NOMO-1 treated with dmso at 0.1 percent for 144 hours (cell line): ENCODE results near the gene SMARCB1.

Experiments
- DNase-seq: peaks from one replicate; lab custom pipeline; 2025; ENCODE audit not compliant: unreplicated experiment; lab: John Stamatoyannopoulos, UW

SMARCB1 gene

DNA sequence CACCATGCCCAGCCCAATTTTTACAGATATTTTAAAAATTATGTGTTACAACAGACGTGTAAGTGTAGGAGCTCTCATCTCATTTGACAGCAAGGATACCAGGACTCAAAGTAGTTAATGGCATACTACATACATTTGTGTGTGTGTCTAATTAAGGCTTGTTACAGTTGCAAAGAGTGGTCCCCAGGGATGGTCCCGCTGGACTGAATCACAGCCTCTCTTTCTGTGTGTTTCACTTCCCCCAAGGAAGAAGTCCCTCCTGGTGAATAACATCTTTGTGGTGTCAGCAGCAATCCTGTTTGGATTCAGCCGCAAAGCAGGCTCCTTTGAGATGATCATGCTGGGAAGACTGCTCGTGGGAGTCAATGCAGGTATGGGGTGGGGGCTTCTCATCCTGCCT, 88.1 kb downstream of the SMARCB1 start:
- no peak for DNase-seq

DNA sequence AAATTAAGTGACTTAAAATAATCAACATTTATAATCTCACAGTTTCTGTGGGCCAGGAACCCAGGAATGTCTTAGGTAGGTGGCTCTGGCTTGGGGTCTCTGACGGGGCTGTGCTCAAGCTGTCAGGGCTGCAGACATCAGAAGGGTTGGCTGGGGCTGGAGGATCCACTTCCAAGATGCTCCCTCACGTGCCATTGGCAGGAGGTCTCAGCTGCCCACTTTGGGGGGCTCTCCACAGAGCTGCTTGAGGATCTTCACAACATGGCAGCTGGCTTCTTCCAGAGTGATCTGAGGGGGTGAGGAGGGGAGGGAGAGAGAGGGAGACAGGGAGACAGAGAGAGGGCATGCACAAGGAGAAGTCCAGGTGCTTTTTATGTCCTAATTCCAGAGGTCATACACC, 89.0 kb downstream of the SMARCB1 start:
- DNase-seq: no peak

DNA sequence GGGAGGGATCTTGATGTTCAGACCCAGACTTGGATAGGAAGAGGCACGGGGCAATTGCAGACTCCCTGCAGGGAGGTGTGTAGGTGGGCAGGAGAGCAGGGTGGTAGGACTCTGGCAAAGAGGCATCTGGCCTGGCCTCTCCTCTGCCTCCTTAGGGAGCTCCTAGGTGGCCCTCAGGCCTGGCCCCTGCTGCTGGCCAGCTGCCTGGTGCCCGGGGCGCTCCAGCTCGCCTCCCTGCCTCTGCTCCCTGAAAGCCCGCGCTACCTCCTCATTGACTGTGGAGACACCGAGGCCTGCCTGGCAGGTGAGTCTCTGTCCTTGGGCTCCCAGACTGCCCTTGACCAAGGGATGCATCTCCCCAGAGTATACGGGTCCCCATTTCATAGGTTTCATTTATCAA, 90.8 kb downstream of the SMARCB1 start:
- DNase-seq: no peak

DNA sequence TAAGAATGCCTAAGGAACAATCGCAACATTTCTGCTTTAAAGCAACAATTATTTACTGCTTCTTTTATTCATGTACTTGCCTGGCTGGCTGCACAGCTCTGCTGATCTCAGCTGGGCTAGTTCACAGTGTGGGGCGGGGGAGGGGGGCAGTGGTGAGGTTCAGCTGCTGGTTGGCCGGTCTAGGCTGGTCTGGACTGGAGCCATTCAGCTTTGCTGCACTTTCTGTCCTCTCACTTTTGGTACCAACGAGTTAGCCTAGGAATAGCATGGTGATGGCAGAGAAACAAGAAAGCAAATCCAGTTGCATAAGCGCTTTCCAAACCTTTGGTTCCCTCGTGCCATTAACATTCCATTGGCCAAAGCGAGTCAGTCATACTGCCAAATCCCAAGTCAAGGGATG, 91.5 kb downstream of the SMARCB1 start:
- DNase-seq: no peak

DNA sequence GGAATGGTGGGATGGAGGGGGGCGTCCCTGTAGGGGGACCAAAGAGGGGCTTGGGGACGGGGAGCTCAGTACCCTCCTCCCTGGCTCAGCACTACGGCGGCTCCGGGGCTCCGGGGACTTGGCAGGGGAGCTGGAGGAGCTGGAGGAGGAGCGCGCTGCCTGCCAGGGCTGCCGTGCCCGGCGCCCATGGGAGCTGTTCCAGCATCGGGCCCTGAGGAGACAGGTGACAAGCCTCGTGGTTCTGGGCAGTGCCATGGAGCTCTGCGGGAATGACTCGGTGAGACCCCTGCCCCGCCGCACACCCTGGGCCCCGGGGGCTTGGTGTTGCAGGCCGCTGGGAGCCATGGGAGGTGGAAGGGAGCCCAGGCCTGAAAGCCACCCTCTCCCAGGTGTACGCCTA, 95.6 kb downstream of the SMARCB1 start:
- DNase-seq: no peak

DNA sequence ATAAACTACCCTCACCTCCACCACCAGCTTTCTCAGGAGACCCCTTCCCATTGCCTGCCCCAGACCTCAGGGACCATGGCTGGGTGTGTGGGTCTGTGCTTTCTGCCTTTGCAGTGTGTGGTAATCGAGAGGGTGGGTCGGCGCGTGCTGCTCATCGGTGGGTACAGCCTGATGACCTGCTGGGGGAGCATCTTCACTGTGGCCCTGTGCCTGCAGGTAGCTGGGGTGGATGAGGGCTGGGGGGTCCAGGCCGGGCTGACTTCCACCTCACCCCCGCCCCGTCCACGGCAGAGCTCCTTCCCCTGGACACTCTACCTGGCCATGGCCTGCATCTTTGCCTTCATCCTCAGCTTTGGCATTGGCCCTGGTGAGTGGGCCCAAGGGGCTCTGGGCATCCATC, 96.9 kb downstream of the SMARCB1 start:
- DNase-seq: no peak

DNA sequence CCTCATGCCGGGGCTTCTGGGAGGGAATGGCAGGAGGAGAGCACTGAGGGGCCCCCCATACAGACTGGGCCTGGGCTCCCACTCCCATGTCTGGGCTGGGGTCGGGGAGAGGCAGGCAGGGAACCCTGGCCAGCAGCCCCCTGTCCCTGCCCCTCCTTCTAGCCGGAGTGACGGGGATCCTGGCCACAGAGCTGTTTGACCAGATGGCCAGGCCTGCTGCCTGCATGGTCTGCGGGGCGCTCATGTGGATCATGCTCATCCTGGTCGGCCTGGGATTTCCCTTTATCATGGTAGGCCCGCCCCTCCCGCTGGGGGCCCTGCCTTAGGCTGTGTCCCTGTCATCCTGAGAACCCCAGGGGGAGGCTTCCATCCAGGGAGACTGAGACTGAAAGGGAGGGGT, 97.4 kb downstream of the SMARCB1 start:
- DNase-seq: no peak
